Activated CD4-positive, alpha-beta T cell treated with anti-CD3 and anti-CD28 coated beads, Interleukin-2, amount 50 U/mL, for 24 hours (primary cell): ENCODE results near the gene RAB7B.

Experiments used
- DNase-seq, 2 donors: peaks; one replicate each; pipeline ENCODE4 v3.0.0-alpha.2; 2020; ENCODE audit warnings: low read depth in 1 of 2, low spot score in 1 of 2

RAB7B gene

GRCh38 chr1:205950826-205951549, 52.2 kb downstream of the RAB7B start:
- no peak for DNase-seq

- DNase-seq: no peak
Observed at GRCh38 chr1:205950280-205950679, 52.9 kb downstream of the RAB7B start.

GRCh38 chr1:205949753-205950152, 53.4 kb downstream of the RAB7B start:
- no peak for DNase-seq

- DNase-seq: no peak
Observed at GRCh38 chr1:205948886-205949285, 54.3 kb downstream of the RAB7B start.

GRCh38 chr1:205948039-205948438, 55.2 kb downstream of the RAB7B start:
- DNase-seq: no peak

GRCh38 chr1:205947024-205947423, 56.2 kb downstream of the RAB7B start:
- DNase-seq: no peak

GRCh38 chr1:205945069-205945468, 58.1 kb downstream of the RAB7B start:
- no peak for DNase-seq

GRCh38 chr1:205944525-205944924, 58.7 kb downstream of the RAB7B start:
- no peak for DNase-seq

GRCh38 chr1:205943245-205943644, 60.0 kb downstream of the RAB7B start, which contains the start of gene SLC26A9:
Gene SLC26A9 (minus strand): TSS chr1:205943456. CDS start chr1:205935820, 7,636 bp downstream.
- DNase-seq: no peak

GRCh38 chr1:205942631-205943159, 60.5 kb downstream of the RAB7B start:
- DNase-seq: no peak

- no peak for DNase-seq
Observed at GRCh38 chr1:205940710-205941109, 62.5 kb downstream of the RAB7B start.

GRCh38 chr1:205939690-205940330, 63.4 kb downstream of the RAB7B start:
- no peak for DNase-seq

GRCh38 chr1:205938682-205939081, 64.5 kb downstream of the RAB7B start:
- no peak for DNase-seq

- no peak for DNase-seq
Observed at GRCh38 chr1:205936846-205937586, 66.2 kb downstream of the RAB7B start.

- no peak for DNase-seq
Observed at GRCh38 chr1:205936311-205936710, 66.9 kb downstream of the RAB7B start.

GRCh38 chr1:205935869-205936268, 67.3 kb downstream of the RAB7B start:
- no peak for DNase-seq

- DNase-seq: no peak
Observed at GRCh38 chr1:205934788-205935187, 68.4 kb downstream of the RAB7B start.

GRCh38 chr1:205933671-205934618, 69.2 kb downstream of the RAB7B start:
- no peak for DNase-seq

- DNase-seq: no peak
Observed at GRCh38 chr1:205932776-205933175, 70.4 kb downstream of the RAB7B start.

- no peak for DNase-seq
Observed at GRCh38 chr1:205930799-205931281, 72.4 kb downstream of the RAB7B start.

GRCh38 chr1:205930195-205930577, 73.0 kb downstream of the RAB7B start:
- no peak for DNase-seq
